HEK293 (cell line): Measurements from ENCODE around the gene LGALS3BP.

Experiments
- CTCF ChIA-PET: fragments of 350-600 bp; formaldehyde crosslinking; extraction: SDS; loops from one replicate; lab custom pipeline; 2021; ENCODE audit warnings: antibody characterized with exemption; lab: Yijun Ruan, JAX
- POLR2A ChIA-PET: fragments of 300-600 bp; formaldehyde crosslinking; extraction: SDS; loops from one replicate; lab custom pipeline; 2020; ENCODE audit warnings: antibody characterized with exemption, inconsistent platforms; lab: Yijun Ruan, JAX
- H3K27ac ChIP-seq: fragments of 200-500 bp; sonication (Bioruptor generic); 2 replicates; pipeline ENCODE4 v1.5.1; 2014; ENCODE audit warnings: low read depth, low read length, control low read depth, inconsistent platforms; ENCODE audit errors: extremely low read depth
- H3K36me3 ChIP-seq, 2 experiments: fragments of 200-500 bp in 1 of 2; sonication (Bioruptor generic) in 1 of 2; 1 replicate in 1 of 2; 2 replicates in 1 of 2; pipeline ENCODE4 v1.5.1; 2014 to 2017; ENCODE audit warnings: inconsistent platforms in 2 of 2, low read length in 2 of 2; ENCODE audit not compliant: control insufficient read depth in 2 of 2, insufficient read depth in 1 of 2
- H3K4me1 ChIP-seq: fragments of 200-500 bp; sonication (Bioruptor generic); 2 replicates; pipeline ENCODE4 v1.5.1; 2014; ENCODE audit warnings: mild to moderate bottlenecking, low read length, inconsistent platforms; ENCODE audit not compliant: control insufficient read depth, insufficient read depth
- H3K4me3 ChIP-seq: 2 replicates; pipeline ENCODE4 v1.5.1; 2011; ENCODE audit warnings: low read depth, mild to moderate bottlenecking, control low read depth, low read length, moderate library complexity
- H3K9me3 ChIP-seq: fragments of 200-500 bp; sonication (Bioruptor generic); 2 replicates; pipeline ENCODE4 v1.5.1; 2014; ENCODE audit warnings: low read depth, low read length, inconsistent platforms; ENCODE audit not compliant: control insufficient read depth, insufficient read depth
- HIC1 ChIP-seq: fragments of 450-650 bp; formaldehyde crosslinking; IDR thresholded peaks from 2 replicates; pipeline ENCODE4 v1.5.1; 2016; ENCODE audit warnings: missing biosample characterization, missing genetic modification characterization
- IKZF3 ChIP-seq: fragments of 450-650 bp; IDR thresholded peaks from 2 replicates; pipeline ENCODE4 v1.5.0; 2018; ENCODE audit warnings: missing biosample characterization, mild to moderate bottlenecking, missing genetic modification characterization, moderate library complexity
- KLF1 ChIP-seq: fragments of 450-650 bp; formaldehyde crosslinking; IDR thresholded peaks from 2 replicates; pipeline ENCODE4 v1.5.1; 2016; ENCODE audit warnings: missing biosample characterization, missing genetic modification characterization
- KLF10 ChIP-seq: fragments of 450-650 bp; IDR thresholded peaks from 2 replicates; pipeline ENCODE4 v1.5.1; 2018; ENCODE audit warnings: missing biosample characterization, mild to moderate bottlenecking, missing genetic modification characterization
- KLF8 ChIP-seq: fragments of 450-650 bp; formaldehyde crosslinking; IDR thresholded peaks from 2 replicates; pipeline ENCODE4 v1.5.1; 2016; ENCODE audit warnings: missing biosample characterization, missing genetic modification characterization
- KLF9 ChIP-seq: fragments of 450-650 bp; formaldehyde crosslinking; IDR thresholded peaks from 2 replicates; pipeline ENCODE4 v1.5.1; 2016; ENCODE audit warnings: missing biosample characterization, missing genetic modification characterization, low read depth
- SP7 ChIP-seq: fragments of 450-650 bp; formaldehyde crosslinking; IDR thresholded peaks from 2 replicates; pipeline ENCODE4 v1.5.1; 2016; ENCODE audit warnings: missing biosample characterization, missing genetic modification characterization
- ZBTB44 ChIP-seq: fragments of 450-650 bp; IDR thresholded peaks from 2 replicates; pipeline ENCODE4 v1.5.1; 2018; ENCODE audit warnings: missing biosample characterization, mild to moderate bottlenecking, missing genetic modification characterization
- ZBTB48 ChIP-seq: fragments of 450-650 bp; formaldehyde crosslinking; IDR thresholded peaks from 2 replicates; pipeline ENCODE4 v1.5.1; 2016; ENCODE audit warnings: missing biosample characterization, missing genetic modification characterization
- ZBTB7A ChIP-seq: fragments of 450-650 bp; formaldehyde crosslinking; IDR thresholded peaks from 2 replicates; pipeline ENCODE4 v1.5.1; 2016; ENCODE audit warnings: low read depth, missing biosample characterization, missing genetic modification characterization
- ZIC2 ChIP-seq: fragments of 450-650 bp; formaldehyde crosslinking; IDR thresholded peaks from 2 replicates; pipeline ENCODE4 v1.5.1; 2016; ENCODE audit warnings: missing biosample characterization, missing genetic modification characterization
- ZNF174 ChIP-seq: fragments of 450-650 bp; formaldehyde crosslinking; IDR thresholded peaks from 2 replicates; pipeline ENCODE4 v1.5.0; 2017; ENCODE audit warnings: missing biosample characterization, mild to moderate bottlenecking, missing genetic modification characterization
- ZNF2 ChIP-seq: fragments of 450-650 bp; formaldehyde crosslinking; IDR thresholded peaks from 2 replicates; pipeline ENCODE4 v1.5.1; 2016; ENCODE audit warnings: missing biosample characterization, missing genetic modification characterization
- ZNF248 ChIP-seq: fragments of 450-650 bp; formaldehyde crosslinking; IDR thresholded peaks from 2 replicates; pipeline ENCODE4 v1.5.1; 2017; ENCODE audit warnings: missing biosample characterization, missing genetic modification characterization
- ZNF26 ChIP-seq: fragments of 450-650 bp; formaldehyde crosslinking; IDR thresholded peaks from 2 replicates; pipeline ENCODE4 v1.5.1; 2016; ENCODE audit warnings: missing biosample characterization, missing genetic modification characterization
- ZNF274 ChIP-seq, 2 experiments: fragments of 200-500 bp in 1 of 2; fragments of 450-650 bp in 1 of 2; sonication (Bioruptor generic) in 1 of 2; formaldehyde crosslinking in 1 of 2; IDR thresholded peaks; 2 replicates each; pipeline versions ENCODE4 v1.5.1 to v1.6.1; 2014 to 2016; ENCODE audit warnings: borderline replicate concordance in 1 of 2, inconsistent platforms in 1 of 2, low read length in 1 of 2, missing biosample characterization in 1 of 2, missing genetic modification characterization in 1 of 2
- ZNF350 ChIP-seq: fragments of 450-650 bp; formaldehyde crosslinking; IDR thresholded peaks from 2 replicates; pipeline ENCODE4 v1.5.0; 2017; ENCODE audit warnings: missing biosample characterization, mild to moderate bottlenecking, missing genetic modification characterization
- ZNF423 ChIP-seq: fragments of 450-650 bp; formaldehyde crosslinking; IDR thresholded peaks from 2 replicates; pipeline ENCODE4 v1.5.1; 2016; ENCODE audit warnings: missing biosample characterization, missing genetic modification characterization
- ZNF571 ChIP-seq: fragments of 450-650 bp; formaldehyde crosslinking; IDR thresholded peaks from 2 replicates; pipeline ENCODE4 v1.5.0; 2017; ENCODE audit warnings: missing biosample characterization, missing genetic modification characterization
- ZNF629 ChIP-seq: fragments of 450-650 bp; formaldehyde crosslinking; IDR thresholded peaks from 2 replicates; pipeline ENCODE4 v1.5.1; 2017; ENCODE audit warnings: missing biosample characterization, missing genetic modification characterization
- ZNF664 ChIP-seq: fragments of 450-650 bp; formaldehyde crosslinking; IDR thresholded peaks from 2 replicates; pipeline ENCODE4 v1.5.1; 2016; ENCODE audit warnings: missing biosample characterization, missing genetic modification characterization
- ZNF707 ChIP-seq: fragments of 450-650 bp; formaldehyde crosslinking; IDR thresholded peaks from 2 replicates; pipeline ENCODE4 v1.5.1; 2016; ENCODE audit warnings: missing biosample characterization, missing genetic modification characterization
- ZNF768 ChIP-seq: fragments of 450-650 bp; formaldehyde crosslinking; IDR thresholded peaks from 2 replicates; pipeline ENCODE4 v1.5.1; 2018; ENCODE audit warnings: missing biosample characterization, mild to moderate bottlenecking, missing genetic modification characterization
- ZNF837 ChIP-seq: fragments of 450-650 bp; formaldehyde crosslinking; IDR thresholded peaks from 2 replicates; pipeline ENCODE4 v1.5.1; 2016; ENCODE audit warnings: missing biosample characterization, missing genetic modification characterization
- TF ChIP-seq, protein P1 (sequence below): fragments of 450-650 bp; formaldehyde crosslinking; IDR thresholded peaks from 2 replicates; pipeline ENCODE4 v1.5.1; 2016; ENCODE audit warnings: missing biosample characterization, missing genetic modification characterization
- TF ChIP-seq, protein P2 (sequence below): fragments of 450-650 bp; formaldehyde crosslinking; optimal IDR thresholded peaks from 2 replicates; pipeline ENCODE3; 2016; ENCODE audit warnings: missing biosample characterization, mild to moderate bottlenecking, missing genetic modification characterization
- TF ChIP-seq, protein P3 (sequence below): fragments of 450-650 bp; formaldehyde crosslinking; IDR thresholded peaks from 2 replicates; pipeline ENCODE4 v1.5.1; 2016; ENCODE audit warnings: missing biosample characterization, missing genetic modification characterization

The LGALS3BP gene

GRCh38 chr17:78999947-79000395, 20.2 kb upstream of the LGALS3BP start (continued):
- no peak for TF ChIP-seq ZNF26 (tag by site-specific recombination)
- no peak for TF ChIP-seq ZNF274 (IDR thresholded peaks at IDR 0.05; ENCODE audit: low read length)
- TF ChIP-seq ZNF274 (tag by site-specific recombination; IDR thresholded peaks at IDR 0.05; ENCODE audit: borderline replicate concordance), result no peak
- TF ChIP-seq ZNF629 (tag by site-specific recombination), result no peak
- TF ChIP-seq KLF8 (tag by site-specific recombination), result no peak
- no peak for TF ChIP-seq ZNF571 (tag by site-specific recombination)

DNA sequence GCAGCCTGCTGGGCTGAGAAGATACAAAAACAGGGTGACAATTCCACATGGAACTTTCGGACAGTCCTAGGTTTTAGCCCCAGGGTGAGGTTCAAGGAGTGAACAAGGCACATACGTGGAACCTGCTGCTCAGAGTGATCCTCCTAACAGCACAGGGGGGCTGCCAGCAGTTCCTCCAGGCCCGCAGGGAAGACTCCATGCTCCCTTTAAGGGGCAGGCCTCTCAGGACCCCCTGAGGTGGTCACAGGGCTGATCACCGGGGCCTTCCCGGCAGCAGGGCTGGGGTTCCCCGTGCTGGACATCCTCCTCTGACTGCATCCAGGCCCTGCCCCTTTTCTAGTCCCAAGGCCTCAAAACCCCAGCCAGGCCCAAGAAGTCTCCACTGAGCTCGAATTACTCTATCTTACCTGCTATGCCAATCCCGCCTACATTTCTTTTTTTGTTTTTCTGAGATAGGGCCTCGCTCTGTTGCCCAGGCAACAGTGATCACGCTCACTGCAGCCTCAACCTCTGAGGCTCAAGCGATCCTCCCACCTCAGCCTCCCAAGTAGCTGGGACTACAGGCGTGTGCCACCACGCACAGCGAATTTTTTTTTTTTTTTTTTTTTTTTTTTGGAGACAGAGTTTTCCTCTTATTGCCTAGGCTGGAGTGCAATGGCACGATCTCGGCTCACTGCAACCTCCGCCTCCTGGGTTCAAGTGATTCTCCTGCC, 19.5 kb upstream of the LGALS3BP start:
- POLR2A ChIA-PET, result interaction anchor here (0.7 kb wide), 2 partner anchors 12 to 27 kb away, joined by 6 read pairs; no protein-coding TSS in a partner anchor
- Histone ChIP-seq H3K4me3 (no peak overlapping the region), H3K36me3 (peaks cover 0 to 75% of the 10 kb centered on the region in 2 experiments; a peak in 2 of 3 replicates), H3K9me3 (no peaks in the 10 kb centered on the region), H3K27ac (0 out of 2 replicates have a peak overlapping the region, but pooled peaks have one; percentile 41), H3K4me1 (no peaks in the 10 kb centered on the region)
- CTCF ChIA-PET, result interaction anchor here (0.7 to 1.8 kb wide), 3 partner anchors 74 to 393 kb away, joined by 3 to 6 read pairs (median 3); no protein-coding TSS in a partner anchor
- TF ChIP-seq ZNF707 (tag by site-specific recombination) (no peak), ZBTB48 (no peak), KLF9 (tag by site-specific recombination) (no peak), HIC1 (tag by site-specific recombination) (no peak), KLF10 (tag by site-specific recombination) (no peak), ZNF837 (tag by site-specific recombination) (no peak), KLF1 (tag by site-specific recombination) (0 out of 2 replicates have a peak, but pooled peaks have one; percentile 12), ZBTB44 (tag by site-specific recombination) (no peak), SP7 (no peak), ZNF174 (tag by site-specific recombination) (no peak), ZNF768 (tag by site-specific recombination) (no peak), ZNF248 (tag by site-specific recombination) (no peak), ZBTB7A (no peak), ZIC2 (tag by site-specific recombination) (0 out of 2 replicates have a peak, but pooled peaks have one; percentile 22), ZNF2 (no peak), ZNF664 (tag by site-specific recombination) (peak; percentile 78), ZNF350 (tag by site-specific recombination) (no peak), IKZF3 (no peak), ZNF423 (no peak)
- TF ChIP-seq, protein P1, sequence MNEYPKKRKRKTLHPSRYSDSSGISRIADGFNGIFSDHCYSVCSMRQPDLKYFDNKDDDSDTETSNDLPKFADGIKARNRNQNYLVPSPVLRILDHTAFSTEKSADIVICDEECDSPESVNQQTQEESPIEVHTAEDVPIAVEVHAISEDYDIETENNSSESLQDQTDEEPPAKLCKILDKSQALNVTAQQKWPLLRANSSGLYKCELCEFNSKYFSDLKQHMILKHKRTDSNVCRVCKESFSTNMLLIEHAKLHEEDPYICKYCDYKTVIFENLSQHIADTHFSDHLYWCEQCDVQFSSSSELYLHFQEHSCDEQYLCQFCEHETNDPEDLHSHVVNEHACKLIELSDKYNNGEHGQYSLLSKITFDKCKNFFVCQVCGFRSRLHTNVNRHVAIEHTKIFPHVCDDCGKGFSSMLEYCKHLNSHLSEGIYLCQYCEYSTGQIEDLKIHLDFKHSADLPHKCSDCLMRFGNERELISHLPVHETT (tag by site-specific recombination), result no peak
- TF ChIP-seq, protein P2, sequence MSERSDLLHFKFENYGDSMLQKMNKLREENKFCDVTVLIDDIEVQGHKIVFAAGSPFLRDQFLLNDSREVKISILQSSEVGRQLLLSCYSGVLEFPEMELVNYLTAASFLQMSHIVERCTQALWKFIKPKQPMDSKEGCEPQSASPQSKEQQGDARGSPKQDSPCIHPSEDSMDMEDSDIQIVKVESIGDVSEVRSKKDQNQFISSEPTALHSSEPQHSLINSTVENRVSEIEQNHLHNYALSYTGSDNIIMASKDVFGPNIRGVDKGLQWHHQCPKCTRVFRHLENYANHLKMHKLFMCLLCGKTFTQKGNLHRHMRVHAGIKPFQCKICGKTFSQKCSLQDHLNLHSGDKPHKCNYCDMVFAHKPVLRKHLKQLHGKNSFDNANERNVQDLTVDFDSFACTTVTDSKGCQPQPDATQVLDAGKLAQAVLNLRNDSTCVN, result no peak
- TF ChIP-seq, protein P3, sequence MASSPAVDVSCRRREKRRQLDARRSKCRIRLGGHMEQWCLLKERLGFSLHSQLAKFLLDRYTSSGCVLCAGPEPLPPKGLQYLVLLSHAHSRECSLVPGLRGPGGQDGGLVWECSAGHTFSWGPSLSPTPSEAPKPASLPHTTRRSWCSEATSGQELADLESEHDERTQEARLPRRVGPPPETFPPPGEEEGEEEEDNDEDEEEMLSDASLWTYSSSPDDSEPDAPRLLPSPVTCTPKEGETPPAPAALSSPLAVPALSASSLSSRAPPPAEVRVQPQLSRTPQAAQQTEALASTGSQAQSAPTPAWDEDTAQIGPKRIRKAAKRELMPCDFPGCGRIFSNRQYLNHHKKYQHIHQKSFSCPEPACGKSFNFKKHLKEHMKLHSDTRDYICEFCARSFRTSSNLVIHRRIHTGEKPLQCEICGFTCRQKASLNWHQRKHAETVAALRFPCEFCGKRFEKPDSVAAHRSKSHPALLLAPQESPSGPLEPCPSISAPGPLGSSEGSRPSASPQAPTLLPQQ (tag by site-specific recombination), result no peak
